ENCODE results near the gene MMP20. TPM values are rescaled to one million over a fixed set of nuclear protein-coding genes. Genes with fewer than 3 reads are reported as not detected.
A peak's percentile ranks its signal among the peaks of the same experiment; 100 is the strongest.

MMP20 gene
- not detected for total RNA-seq
- long read RNA-seq, donor 1: 0 reads
- long read RNA-seq, donor 2: 0 reads

- no peak for DNase-seq
- H3K9me3 ChIP-seq: no peaks in the 10 kb centered on the region
- no peaks in the 10 kb centered on the region for H3K36me3 ChIP-seq (ENCODE audit: low read depth)
- peaks cover 5% of the 10 kb centered on the region for H3K4me1 ChIP-seq (ENCODE audit: low read depth)
- intact Hi-C loops (cut with DNase I, micrococcal nuclease): no loop called here
- no peak within 1 kb of the TSS for H3K4me3 ChIP-seq
- no peak for TF ChIP-seq CTCF (IDR thresholded peaks at IDR 0.05)
- no peak for ATAC-seq
Measured at GRCh38 chr11:102625177-102625576, at the start of gene MMP20. MMP20 (minus strand) TSS chr11:102625332; CDS start chr11:102625319, 13 bp downstream.

- Histone ChIP-seq H3K4me3 (no peak overlapping the region), H3K9me3 (no peaks in the 10 kb centered on the region), H3K36me3 (ENCODE audit: low read depth) (no peaks in the 10 kb centered on the region), H3K4me1 (ENCODE audit: low read depth) (no peaks in the 10 kb centered on the region)
- no peak for ATAC-seq
- DNase-seq: no peak
- no peak for TF ChIP-seq CTCF (IDR thresholded peaks at IDR 0.05)
- intact Hi-C loops (cut with DNase I, micrococcal nuclease): no loop called here
Measured at GRCh38 chr11:102669664-102670063, 44.5 kb upstream of the MMP20 start.

GRCh38 chr11:102666331-102666957 lies 41.3 kb upstream of the MMP20 start:
- Histone ChIP-seq H3K4me3 (no peak overlapping the region), H3K9me3 (no peaks in the 10 kb centered on the region), H3K36me3 (ENCODE audit: low read depth) (no peaks in the 10 kb centered on the region), H3K4me1 (ENCODE audit: low read depth) (no peaks in the 10 kb centered on the region)
- TF ChIP-seq CTCF (IDR thresholded peaks at IDR 0.05): peak; percentile 57
- ATAC-seq (peak; percentile 70), DNase-seq (peak in 1 of 3 donors; percentile 28)
- intact Hi-C loops (cut with DNase I, micrococcal nuclease): no loop called here

GRCh38 chr11:102664001-102664752 lies 39.0 kb upstream of the MMP20 start:
- no peaks in the 10 kb centered on the region for H3K4me1 ChIP-seq (ENCODE audit: low read depth)
- intact Hi-C loops (cut with DNase I, micrococcal nuclease): no loop called here

GRCh38 chr11:102662607-102663006 lies 37.5 kb upstream of the MMP20 start:
- Histone ChIP-seq H3K9me3 (no peaks in the 10 kb centered on the region), H3K36me3 (ENCODE audit: low read depth) (no peaks in the 10 kb centered on the region), H3K4me3 (no peak overlapping the region), H3K4me1 (ENCODE audit: low read depth) (no peaks in the 10 kb centered on the region)
- no peak for TF ChIP-seq CTCF (IDR thresholded peaks at IDR 0.05)
- no peak for DNase-seq
- intact Hi-C loops (cut with DNase I, micrococcal nuclease): no loop called here
- no peak for ATAC-seq

More at GRCh38 chr11:102664001-102664752, 39.0 kb upstream of the MMP20 start:
- H3K4me3 ChIP-seq: no peak overlapping the region
- H3K36me3 ChIP-seq (ENCODE audit: low read depth): no peaks in the 10 kb centered on the region
- TF ChIP-seq CTCF (IDR thresholded peaks at IDR 0.05): no peak
- ATAC-seq (no peak), DNase-seq (no peak)
- no peaks in the 10 kb centered on the region for H3K9me3 ChIP-seq

Data from mucosa of descending colon (tissue), 3 donors.